ENCODE measurements around the gene NDEL1.
A peak's percentile ranks its signal among the peaks of the same experiment; 100 is the strongest.

The NDEL1 gene

GRCh38 chr17:8477171-8477570 is 41.5 kb downstream of the NDEL1 start:
- Histone ChIP-seq H2BK15ac (ENCODE audit: low read depth, poor library complexity, severe bottlenecking) (no peak overlapping the region), H2BK120ac (ENCODE audit: low read depth, low read length) (no peak overlapping the region), H2AK5ac (ENCODE audit: low read length, severe bottlenecking) (no peak overlapping the region), H3K9me3 (ENCODE audit: control insufficient read depth, low read length) (no peaks in the 10 kb centered on the region), H2BK5ac (ENCODE audit: low read depth, low read length, poor library complexity, severe bottlenecking) (no peak overlapping the region), H4K8ac (ENCODE audit: low read length) (no peak overlapping the region), H4K91ac (ENCODE audit: low read length) (no peak overlapping the region), H3K36me3 (ENCODE audit: control insufficient read depth in 1 of 2, insufficient read depth in 2 of 2, low read depth in 1 of 2, low read length in 2 of 2) (peaks cover 84 to 87% of the 10 kb centered on the region in 2 experiments), H3K27ac (ENCODE audit: low read length, poor library complexity, severe bottlenecking) (no peak overlapping the region), H3K4ac (ENCODE audit: low read depth in 1 of 2, low read length in 2 of 2) (no peak overlapping the region), H3K23ac (ENCODE audit: low read length in 2 of 2) (no peak overlapping the region), H3K27me3 (ENCODE audit: control insufficient read depth in 1 of 2, insufficient read depth in 1 of 2, low read length in 2 of 2) (no peaks in the 10 kb centered on the region), H3K9ac (ENCODE audit: low read length) (no peak overlapping the region), H3K4me3 (ENCODE audit: insufficient read depth in 1 of 2, low read depth in 1 of 2, low read length in 2 of 2) (no peak overlapping the region), H2BK12ac (ENCODE audit: low read length in 2 of 2) (no peak overlapping the region), H2AFZ (ENCODE audit: low read depth, low read length) (no peak overlapping the region), H3K79me1 (replicated peaks; ENCODE audit: low read length, poor library complexity, severe bottlenecking) (peaks cover 44% of the 10 kb centered on the region), H3K4me1 (ENCODE audit: control insufficient read depth, insufficient read depth, low read depth, low read length) (peaks cover 1% of the 10 kb centered on the region), H3K14ac (ENCODE audit: low read length in 2 of 2) (no peak overlapping the region), H3K4me2 (ENCODE audit: low read length, poor library complexity, severe bottlenecking) (no peak overlapping the region), H3K18ac (ENCODE audit: low read depth in 1 of 2, low read length in 2 of 2) (no peak overlapping the region)
- DNase-seq, result no peak
- 97% methylated on average over 8 of the region's 8 CpGs for WGBS

GRCh38 chr17:8477715-8478441 is 42.2 kb downstream of the NDEL1 start:
- no peak for DNase-seq
- no peak overlapping the region for H2BK15ac ChIP-seq (ENCODE audit: low read depth, poor library complexity, severe bottlenecking)
- H2BK120ac ChIP-seq (ENCODE audit: low read depth, low read length), result no peak overlapping the region
- H3K4me1 ChIP-seq (ENCODE audit: control insufficient read depth, insufficient read depth, low read depth, low read length), result peaks cover 1% of the 10 kb centered on the region
- H3K14ac ChIP-seq (ENCODE audit: low read length in 2 of 2), result no peak overlapping the region
- no peak overlapping the region for H2BK12ac ChIP-seq (ENCODE audit: low read length in 2 of 2)
- H3K23ac ChIP-seq (ENCODE audit: low read length in 2 of 2), result no peak overlapping the region
- peaks cover 83 to 87% of the 10 kb centered on the region in 2 experiments for H3K36me3 ChIP-seq (ENCODE audit: control insufficient read depth in 1 of 2, insufficient read depth in 2 of 2, low read depth in 1 of 2, low read length in 2 of 2)
- H3K9ac ChIP-seq (ENCODE audit: low read length), result no peak overlapping the region
- H2AK5ac ChIP-seq (ENCODE audit: low read length, severe bottlenecking), result no peak overlapping the region
- H4K91ac ChIP-seq (ENCODE audit: low read length), result peak overlapping the region; percentile 21
- H3K27ac ChIP-seq (ENCODE audit: low read length, poor library complexity, severe bottlenecking), result no peak overlapping the region
- no peak overlapping the region for H3K4ac ChIP-seq (ENCODE audit: low read depth in 1 of 2, low read length in 2 of 2)
- no peaks in the 10 kb centered on the region for H3K27me3 ChIP-seq (ENCODE audit: control insufficient read depth in 1 of 2, insufficient read depth in 1 of 2, low read length in 2 of 2)
- H4K8ac ChIP-seq (ENCODE audit: low read length), result no peak overlapping the region
- no peaks in the 10 kb centered on the region for H3K9me3 ChIP-seq (ENCODE audit: control insufficient read depth, low read length)
- no peak overlapping the region for H3K4me3 ChIP-seq (ENCODE audit: insufficient read depth in 1 of 2, low read depth in 1 of 2, low read length in 2 of 2)
- peaks cover 48% of the 10 kb centered on the region for H3K79me1 ChIP-seq (replicated peaks; ENCODE audit: low read length, poor library complexity, severe bottlenecking)
- H3K4me2 ChIP-seq (ENCODE audit: low read length, poor library complexity, severe bottlenecking), result no peak overlapping the region
- H2AFZ ChIP-seq (ENCODE audit: low read depth, low read length), result no peak overlapping the region
- WGBS, result 95% methylated on average over 22 of the region's 22 CpGs
- no peak overlapping the region for H3K18ac ChIP-seq (ENCODE audit: low read depth in 1 of 2, low read length in 2 of 2)
- H2BK5ac ChIP-seq (ENCODE audit: low read depth, low read length, poor library complexity, severe bottlenecking), result no peak overlapping the region

GRCh38 chr17:8479431-8479947 is 43.8 kb downstream of the NDEL1 start:
- Histone ChIP-seq H2AK5ac (ENCODE audit: low read length, severe bottlenecking) (no peak overlapping the region), H2BK12ac (ENCODE audit: low read length in 2 of 2) (no peak overlapping the region), H2BK15ac (ENCODE audit: low read depth, poor library complexity, severe bottlenecking) (no peak overlapping the region), H3K36me3 (ENCODE audit: control insufficient read depth in 1 of 2, insufficient read depth in 2 of 2, low read depth in 1 of 2, low read length in 2 of 2) (peaks cover 80 to 82% of the 10 kb centered on the region in 2 experiments), H3K4me2 (ENCODE audit: low read length, poor library complexity, severe bottlenecking) (no peak overlapping the region), H2BK5ac (ENCODE audit: low read depth, low read length, poor library complexity, severe bottlenecking) (no peak overlapping the region), H3K27me3 (ENCODE audit: control insufficient read depth in 1 of 2, insufficient read depth in 1 of 2, low read length in 2 of 2) (no peaks in the 10 kb centered on the region), H2BK120ac (ENCODE audit: low read depth, low read length) (no peak overlapping the region), H3K4me3 (ENCODE audit: insufficient read depth in 1 of 2, low read depth in 1 of 2, low read length in 2 of 2) (peak overlapping the region in 1 of 2 experiments; percentile 12), H3K14ac (ENCODE audit: low read length in 2 of 2) (no peak overlapping the region), H3K27ac (ENCODE audit: low read length, poor library complexity, severe bottlenecking) (no peak overlapping the region), H2AFZ (ENCODE audit: low read depth, low read length) (no peak overlapping the region), H3K4me1 (ENCODE audit: control insufficient read depth, insufficient read depth, low read depth, low read length) (peaks cover 1% of the 10 kb centered on the region), H3K9me3 (ENCODE audit: control insufficient read depth, low read length) (peaks cover 13% of the 10 kb centered on the region), H4K91ac (ENCODE audit: low read length) (no peak overlapping the region), H3K18ac (ENCODE audit: low read depth in 1 of 2, low read length in 2 of 2) (no peak overlapping the region), H3K9ac (ENCODE audit: low read length) (peak overlapping the region; percentile 73), H3K4ac (ENCODE audit: low read depth in 1 of 2, low read length in 2 of 2) (no peak overlapping the region), H4K8ac (ENCODE audit: low read length) (no peak overlapping the region), H3K23ac (ENCODE audit: low read length in 2 of 2) (no peak overlapping the region), H3K79me1 (replicated peaks; ENCODE audit: low read length, poor library complexity, severe bottlenecking) (peaks cover 47% of the 10 kb centered on the region)
- 97% methylated on average over 11 of the region's 11 CpGs for WGBS
- no peak for DNase-seq

GRCh38 chr17:8480011-8480976 is 44.6 kb downstream of the NDEL1 start:
- Histone ChIP-seq H3K4ac (ENCODE audit: low read depth in 1 of 2, low read length in 2 of 2) (no peak overlapping the region), H4K8ac (ENCODE audit: low read length) (no peak overlapping the region), H3K9me3 (ENCODE audit: control insufficient read depth, low read length) (peaks cover 20% of the 10 kb centered on the region), H3K9ac (ENCODE audit: low read length) (peak overlapping the region; percentile 73), H3K27ac (ENCODE audit: low read length, poor library complexity, severe bottlenecking) (no peak overlapping the region), H2AK5ac (ENCODE audit: low read length, severe bottlenecking) (no peak overlapping the region), H2BK12ac (ENCODE audit: low read length in 2 of 2) (no peak overlapping the region), H2BK5ac (ENCODE audit: low read depth, low read length, poor library complexity, severe bottlenecking) (no peak overlapping the region), H2BK15ac (ENCODE audit: low read depth, poor library complexity, severe bottlenecking) (no peak overlapping the region), H4K91ac (ENCODE audit: low read length) (no peak overlapping the region), H3K23ac (ENCODE audit: low read length in 2 of 2) (no peak overlapping the region), H3K36me3 (ENCODE audit: control insufficient read depth in 1 of 2, insufficient read depth in 2 of 2, low read depth in 1 of 2, low read length in 2 of 2) (peaks cover 72 to 82% of the 10 kb centered on the region in 2 experiments), H3K4me3 (ENCODE audit: insufficient read depth in 1 of 2, low read depth in 1 of 2, low read length in 2 of 2) (peak overlapping the region in 1 of 2 experiments; percentile 12), H3K79me1 (replicated peaks; ENCODE audit: low read length, poor library complexity, severe bottlenecking) (peaks cover 45% of the 10 kb centered on the region), H3K27me3 (ENCODE audit: control insufficient read depth in 1 of 2, insufficient read depth in 1 of 2, low read length in 2 of 2) (no peaks in the 10 kb centered on the region), H3K14ac (ENCODE audit: low read length in 2 of 2) (no peak overlapping the region), H3K4me2 (ENCODE audit: low read length, poor library complexity, severe bottlenecking) (no peak overlapping the region), H2BK120ac (ENCODE audit: low read depth, low read length) (no peak overlapping the region), H3K18ac (ENCODE audit: low read depth in 1 of 2, low read length in 2 of 2) (no peak overlapping the region), H2AFZ (ENCODE audit: low read depth, low read length) (no peak overlapping the region), H3K4me1 (ENCODE audit: control insufficient read depth, insufficient read depth, low read depth, low read length) (peaks cover 1% of the 10 kb centered on the region)
- DNase-seq, result no peak
- WGBS, result 95% methylated on average over 32 of the region's 33 CpGs

All from mesenchymal stem cell (in vitro differentiated cells and primary cell).